Neural progenitor cell (in vitro differentiated cells): ENCODE measurements around the gene MAPK10.

Experiments used
- EZH2 ChIP-seq: fragments of 200-600 bp; sonication (generic); IDR thresholded peaks from 2 replicates; pipeline ENCODE4 v1.6.1; 2017; ENCODE audit warnings: antibody characterized with exemption, mild to moderate bottlenecking, moderate library complexity
- EZH2phosphoT487 ChIP-seq: fragments of 200-600 bp; sonication (generic); IDR thresholded peaks from 2 replicates; pipeline ENCODE4 v1.6.1; 2017; ENCODE audit warnings: antibody characterized with exemption
- TF ChIP-seq, protein P1 (sequence below): fragments of 200-600 bp; sonication (generic); IDR thresholded peaks from 2 replicates; pipeline ENCODE4 v1.5.1; 2017; ENCODE audit warnings: antibody characterized with exemption, mild to moderate bottlenecking

DNA sequence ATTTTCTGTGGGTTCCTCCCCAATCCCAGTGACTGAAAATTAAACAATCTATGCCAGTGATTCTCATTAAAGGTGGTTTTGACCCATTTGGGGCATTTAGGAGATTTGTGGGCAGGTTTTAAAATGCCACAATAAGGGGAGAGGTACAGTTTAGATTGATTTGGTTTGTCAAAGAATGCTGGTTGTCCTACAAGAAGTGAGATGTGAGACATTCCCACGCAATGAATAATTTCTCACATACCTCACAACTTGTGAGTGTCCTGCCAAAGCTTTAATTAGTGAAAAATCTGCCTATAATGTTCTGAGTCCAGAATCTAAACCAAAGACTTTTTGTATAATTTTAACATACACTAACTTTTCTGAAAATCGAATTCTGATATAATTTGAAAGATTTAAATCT lies 199.4 kb downstream of the MAPK10 start:
- TF ChIP-seq, protein P1, sequence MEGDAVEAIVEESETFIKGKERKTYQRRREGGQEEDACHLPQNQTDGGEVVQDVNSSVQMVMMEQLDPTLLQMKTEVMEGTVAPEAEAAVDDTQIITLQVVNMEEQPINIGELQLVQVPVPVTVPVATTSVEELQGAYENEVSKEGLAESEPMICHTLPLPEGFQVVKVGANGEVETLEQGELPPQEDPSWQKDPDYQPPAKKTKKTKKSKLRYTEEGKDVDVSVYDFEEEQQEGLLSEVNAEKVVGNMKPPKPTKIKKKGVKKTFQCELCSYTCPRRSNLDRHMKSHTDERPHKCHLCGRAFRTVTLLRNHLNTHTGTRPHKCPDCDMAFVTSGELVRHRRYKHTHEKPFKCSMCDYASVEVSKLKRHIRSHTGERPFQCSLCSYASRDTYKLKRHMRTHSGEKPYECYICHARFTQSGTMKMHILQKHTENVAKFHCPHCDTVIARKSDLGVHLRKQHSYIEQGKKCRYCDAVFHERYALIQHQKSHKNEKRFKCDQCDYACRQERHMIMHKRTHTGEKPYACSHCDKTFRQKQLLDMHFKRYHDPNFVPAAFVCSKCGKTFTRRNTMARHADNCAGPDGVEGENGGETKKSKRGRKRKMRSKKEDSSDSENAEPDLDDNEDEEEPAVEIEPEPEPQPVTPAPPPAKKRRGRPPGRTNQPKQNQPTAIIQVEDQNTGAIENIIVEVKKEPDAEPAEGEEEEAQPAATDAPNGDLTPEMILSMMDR: no peak
- TF ChIP-seq EZH2phosphoT487: no peak
- no peak for TF ChIP-seq EZH2
